ENCODE measurements around the gene COL5A2.

The COL5A2 gene

GRCh38 chr2:189163889-189164288 lies 15.7 kb downstream of the COL5A2 start:
- H3K9me3 ChIP-seq (ENCODE audit: control insufficient read depth, insufficient read depth, low read depth, low read length) = no peaks in the 10 kb centered on the region
- H3K36me3 ChIP-seq (ENCODE audit: control insufficient read depth, insufficient read depth, low read length) = no peaks in the 10 kb centered on the region
- peaks cover 21% of the 10 kb centered on the region for H3K4me1 ChIP-seq (ENCODE audit: control insufficient read depth, insufficient read depth, low read length)
- H3K27me3 ChIP-seq (ENCODE audit: control insufficient read depth, insufficient read depth, low read length) = no peaks in the 10 kb centered on the region
- H3K4me3 ChIP-seq (ENCODE audit: low read depth, low read length) = no peak overlapping the region; the same call in 1 of the 2 replicates
- H3K27ac ChIP-seq (ENCODE audit: low read depth, low read length) = peak overlapping the region; percentile 70; the same call in 1 of the 2 replicates
- H3K9ac ChIP-seq (ENCODE audit: low read length) = no peak overlapping the region

- Histone ChIP-seq H3K9ac (ENCODE audit: low read length) (no peak overlapping the region), H3K27me3 (ENCODE audit: control insufficient read depth, insufficient read depth, low read length) (no peaks in the 10 kb centered on the region)
These were observed 17.0 kb downstream of the COL5A2 start for GRCh38 chr2:189162566-189162965.

GRCh38 chr2:189161894-189162293 lies 17.7 kb downstream of the COL5A2 start:
- Histone ChIP-seq H3K9me3 (ENCODE audit: control insufficient read depth, insufficient read depth, low read depth, low read length) (no peaks in the 10 kb centered on the region), H3K4me1 (ENCODE audit: control insufficient read depth, insufficient read depth, low read length) (peaks cover 21% of the 10 kb centered on the region), H3K36me3 (ENCODE audit: control insufficient read depth, insufficient read depth, low read length) (no peaks in the 10 kb centered on the region), H3K27ac (ENCODE audit: low read depth, low read length) (no peak overlapping the region), H3K9ac (ENCODE audit: low read length) (no peak overlapping the region), H3K27me3 (ENCODE audit: control insufficient read depth, insufficient read depth, low read length) (no peaks in the 10 kb centered on the region), H3K4me3 (ENCODE audit: low read depth, low read length) (no peak overlapping the region)

More at GRCh38 chr2:189162566-189162965, 17.0 kb downstream of the COL5A2 start:
- H3K4me1 ChIP-seq (ENCODE audit: control insufficient read depth, insufficient read depth, low read length) = peaks cover 21% of the 10 kb centered on the region
- H3K27ac ChIP-seq (ENCODE audit: low read depth, low read length) = no peak overlapping the region
- H3K9me3 ChIP-seq (ENCODE audit: control insufficient read depth, insufficient read depth, low read depth, low read length) = no peaks in the 10 kb centered on the region
- H3K4me3 ChIP-seq (ENCODE audit: low read depth, low read length) = no peak overlapping the region
- no peaks in the 10 kb centered on the region for H3K36me3 ChIP-seq (ENCODE audit: control insufficient read depth, insufficient read depth, low read length)

- Histone ChIP-seq H3K36me3 (ENCODE audit: control insufficient read depth, insufficient read depth, low read length) (no peaks in the 10 kb centered on the region), H3K9me3 (ENCODE audit: control insufficient read depth, insufficient read depth, low read depth, low read length) (no peaks in the 10 kb centered on the region), H3K9ac (ENCODE audit: low read length) (no peak overlapping the region), H3K27ac (ENCODE audit: low read depth, low read length) (no peak overlapping the region), H3K27me3 (ENCODE audit: control insufficient read depth, insufficient read depth, low read length) (no peaks in the 10 kb centered on the region), H3K4me1 (ENCODE audit: control insufficient read depth, insufficient read depth, low read length) (peaks cover 15% of the 10 kb centered on the region), H3K4me3 (ENCODE audit: low read depth, low read length) (no peak overlapping the region)
These were observed 19.8 kb downstream of the COL5A2 start for GRCh38 chr2:189159717-189160116.

GRCh38 chr2:189159273-189159672 lies 20.3 kb downstream of the COL5A2 start:
- no peaks in the 10 kb centered on the region for H3K27me3 ChIP-seq (ENCODE audit: control insufficient read depth, insufficient read depth, low read length)
- H3K4me3 ChIP-seq (ENCODE audit: low read depth, low read length) = no peak overlapping the region
- H3K36me3 ChIP-seq (ENCODE audit: control insufficient read depth, insufficient read depth, low read length) = no peaks in the 10 kb centered on the region
- no peak overlapping the region for H3K9ac ChIP-seq (ENCODE audit: low read length)
- no peak overlapping the region for H3K27ac ChIP-seq (ENCODE audit: low read depth, low read length)
- H3K4me1 ChIP-seq (ENCODE audit: control insufficient read depth, insufficient read depth, low read length) = peaks cover 11% of the 10 kb centered on the region
- H3K9me3 ChIP-seq (ENCODE audit: control insufficient read depth, insufficient read depth, low read depth, low read length) = no peaks in the 10 kb centered on the region

GRCh38 chr2:189157939-189158338 lies 21.6 kb downstream of the COL5A2 start:
- Histone ChIP-seq H3K9me3 (ENCODE audit: control insufficient read depth, insufficient read depth, low read depth, low read length) (no peaks in the 10 kb centered on the region), H3K27ac (ENCODE audit: low read depth, low read length) (no peak overlapping the region), H3K4me3 (ENCODE audit: low read depth, low read length) (no peak overlapping the region), H3K36me3 (ENCODE audit: control insufficient read depth, insufficient read depth, low read length) (no peaks in the 10 kb centered on the region), H3K27me3 (ENCODE audit: control insufficient read depth, insufficient read depth, low read length) (no peaks in the 10 kb centered on the region), H3K4me1 (ENCODE audit: control insufficient read depth, insufficient read depth, low read length) (no peaks in the 10 kb centered on the region), H3K9ac (ENCODE audit: low read length) (no peak overlapping the region)

- Histone ChIP-seq H3K9ac (ENCODE audit: low read length) (no peak overlapping the region), H3K27me3 (ENCODE audit: control insufficient read depth, insufficient read depth, low read length) (no peaks in the 10 kb centered on the region), H3K4me1 (ENCODE audit: control insufficient read depth, insufficient read depth, low read length) (no peaks in the 10 kb centered on the region), H3K9me3 (ENCODE audit: control insufficient read depth, insufficient read depth, low read depth, low read length) (no peaks in the 10 kb centered on the region), H3K36me3 (ENCODE audit: control insufficient read depth, insufficient read depth, low read length) (no peaks in the 10 kb centered on the region), H3K27ac (ENCODE audit: low read depth, low read length) (no peak overlapping the region), H3K4me3 (ENCODE audit: low read depth, low read length) (no peak overlapping the region)
These were observed 22.1 kb downstream of the COL5A2 start for GRCh38 chr2:189157456-189157855.

GRCh38 chr2:189155795-189156194 lies 23.8 kb downstream of the COL5A2 start:
- no peak overlapping the region for H3K27ac ChIP-seq (ENCODE audit: low read depth, low read length)
- H3K9me3 ChIP-seq (ENCODE audit: control insufficient read depth, insufficient read depth, low read depth, low read length) = no peaks in the 10 kb centered on the region
- no peak overlapping the region for H3K4me3 ChIP-seq (ENCODE audit: low read depth, low read length)
- H3K27me3 ChIP-seq (ENCODE audit: control insufficient read depth, insufficient read depth, low read length) = no peaks in the 10 kb centered on the region
- H3K9ac ChIP-seq (ENCODE audit: low read length) = no peak overlapping the region
- H3K36me3 ChIP-seq (ENCODE audit: control insufficient read depth, insufficient read depth, low read length) = no peaks in the 10 kb centered on the region
- no peaks in the 10 kb centered on the region for H3K4me1 ChIP-seq (ENCODE audit: control insufficient read depth, insufficient read depth, low read length)

GRCh38 chr2:189153619-189154018 lies 25.9 kb downstream of the COL5A2 start:
- no peak overlapping the region for H3K9ac ChIP-seq (ENCODE audit: low read length)

GRCh38 chr2:189152483-189152882 lies 27.1 kb downstream of the COL5A2 start:
- H3K27ac ChIP-seq (ENCODE audit: low read depth, low read length) = no peak overlapping the region
- H3K36me3 ChIP-seq (ENCODE audit: control insufficient read depth, insufficient read depth, low read length) = no peaks in the 10 kb centered on the region
- H3K4me1 ChIP-seq (ENCODE audit: control insufficient read depth, insufficient read depth, low read length) = no peaks in the 10 kb centered on the region; the same call in 1 of the 2 replicates
- no peak overlapping the region for H3K4me3 ChIP-seq (ENCODE audit: low read depth, low read length)
- no peaks in the 10 kb centered on the region for H3K9me3 ChIP-seq (ENCODE audit: control insufficient read depth, insufficient read depth, low read depth, low read length)
- H3K27me3 ChIP-seq (ENCODE audit: control insufficient read depth, insufficient read depth, low read length) = no peaks in the 10 kb centered on the region
- H3K9ac ChIP-seq (ENCODE audit: low read length) = no peak overlapping the region

More at GRCh38 chr2:189153619-189154018, 25.9 kb downstream of the COL5A2 start:
- H3K27ac ChIP-seq (ENCODE audit: low read depth, low read length) = no peak overlapping the region
- H3K4me3 ChIP-seq (ENCODE audit: low read depth, low read length) = no peak overlapping the region
- H3K36me3 ChIP-seq (ENCODE audit: control insufficient read depth, insufficient read depth, low read length) = no peaks in the 10 kb centered on the region
- H3K9me3 ChIP-seq (ENCODE audit: control insufficient read depth, insufficient read depth, low read depth, low read length) = no peaks in the 10 kb centered on the region
- H3K27me3 ChIP-seq (ENCODE audit: control insufficient read depth, insufficient read depth, low read length) = no peaks in the 10 kb centered on the region
- H3K4me1 ChIP-seq (ENCODE audit: control insufficient read depth, insufficient read depth, low read length) = no peaks in the 10 kb centered on the region; the same call in 1 of the 2 replicates

- no peaks in the 10 kb centered on the region for H3K27me3 ChIP-seq (ENCODE audit: control insufficient read depth, insufficient read depth, low read length)
- no peaks in the 10 kb centered on the region for H3K36me3 ChIP-seq (ENCODE audit: control insufficient read depth, insufficient read depth, low read length)
- no peaks in the 10 kb centered on the region; the same call in 1 of the 2 replicates for H3K4me1 ChIP-seq (ENCODE audit: control insufficient read depth, insufficient read depth, low read length)
- no peak overlapping the region for H3K9ac ChIP-seq (ENCODE audit: low read length)
- H3K4me3 ChIP-seq (ENCODE audit: low read depth, low read length) = no peak overlapping the region
- H3K27ac ChIP-seq (ENCODE audit: low read depth, low read length) = no peak overlapping the region
- no peaks in the 10 kb centered on the region for H3K9me3 ChIP-seq (ENCODE audit: control insufficient read depth, insufficient read depth, low read depth, low read length)
These were observed 27.7 kb downstream of the COL5A2 start for GRCh38 chr2:189151906-189152305.

GRCh38 chr2:189150033-189150432 lies 29.5 kb downstream of the COL5A2 start:
- no peaks in the 10 kb centered on the region; the same call in 1 of the 2 replicates for H3K4me1 ChIP-seq (ENCODE audit: control insufficient read depth, insufficient read depth, low read length)
- no peak overlapping the region for H3K27ac ChIP-seq (ENCODE audit: low read depth, low read length)

More at GRCh38 chr2:189150033-189150432, 29.5 kb downstream of the COL5A2 start:
- Histone ChIP-seq H3K36me3 (ENCODE audit: control insufficient read depth, insufficient read depth, low read length) (no peaks in the 10 kb centered on the region), H3K9ac (ENCODE audit: low read length) (no peak overlapping the region), H3K4me3 (ENCODE audit: low read depth, low read length) (no peak overlapping the region), H3K27me3 (ENCODE audit: control insufficient read depth, insufficient read depth, low read length) (no peaks in the 10 kb centered on the region), H3K9me3 (ENCODE audit: control insufficient read depth, insufficient read depth, low read depth, low read length) (no peaks in the 10 kb centered on the region)
